BE2C (cell line): Measurements from ENCODE around the gene THYN1.
"Not testable (repeated sequence)": the region's sequence is repeated elsewhere in the genome, so short reads cannot be mapped to it uniquely, and the experiment has no call there.

Experiments used
- DNase-seq: peaks from one replicate; pipeline ENCODE4 v3.0.0-alpha.2; 2020
- H3K27me3 ChIP-seq: fragments of 250-450 bp; sonication (Bioruptor Pico); 2 replicates; pipeline ENCODE4 v1.5.1; 2020; ENCODE audit warnings: mild to moderate bottlenecking
- H3K36me3 ChIP-seq: fragments of 250-450 bp; sonication (Bioruptor Pico); 2 replicates; pipeline ENCODE4 v1.5.1; 2020; ENCODE audit warnings: mild to moderate bottlenecking
- H3K4me1 ChIP-seq: fragments of 250-450 bp; sonication (Bioruptor Pico); 2 replicates; pipeline ENCODE4 v1.5.1; 2020
- H3K4me3 ChIP-seq: 2 replicates; pipeline ENCODE4 v1.5.1; 2011; ENCODE audit warnings: low read depth, low read length
- H3K9me3 ChIP-seq: fragments of 250-450 bp; sonication (Bioruptor Pico); 2 replicates; pipeline ENCODE4 v1.5.1; 2020
- CTCF ChIP-seq: IDR thresholded peaks from 2 replicates; pipeline ENCODE4 v1.5.1; 2012; ENCODE audit warnings: mild to moderate bottlenecking, low read depth, low read length

Gene THYN1

GRCh38 chr11:134290646-134291045, 37.5 kb upstream of the THYN1 start:
- no peaks in the 10 kb centered on the region for H3K4me1 ChIP-seq
- H3K4me3 ChIP-seq = no peak overlapping the region
- H3K36me3 ChIP-seq = no peaks in the 10 kb centered on the region
- 0 out of 2 replicates have a peak, but pooled peaks cover 5% of the 10 kb centered on the region for H3K27me3 ChIP-seq
- TF ChIP-seq CTCF = no peak
- DNase-seq = no peak
- H3K9me3 ChIP-seq = no peaks in the 10 kb centered on the region

GRCh38 chr11:134289789-134290188, 36.6 kb upstream of the THYN1 start:
- no peak for TF ChIP-seq CTCF
- no peaks in the 10 kb centered on the region for H3K9me3 ChIP-seq
- H3K4me3 ChIP-seq = no peak overlapping the region
- no peaks in the 10 kb centered on the region for H3K4me1 ChIP-seq
- no peaks in the 10 kb centered on the region for H3K36me3 ChIP-seq
- no peak for DNase-seq
- 0 out of 2 replicates have a peak, but pooled peaks cover 3% of the 10 kb centered on the region for H3K27me3 ChIP-seq

GRCh38 chr11:134289167-134289566, 36.0 kb upstream of the THYN1 start:
- Histone ChIP-seq H3K4me3 (no peak overlapping the region), H3K36me3 (no peaks in the 10 kb centered on the region), H3K9me3 (no peaks in the 10 kb centered on the region), H3K4me1 (no peaks in the 10 kb centered on the region), H3K27me3 (no peaks in the 10 kb centered on the region)
- no peak for TF ChIP-seq CTCF
- DNase-seq = no peak

GRCh38 chr11:134288486-134288885, 35.3 kb upstream of the THYN1 start:
- no peak overlapping the region for H3K4me3 ChIP-seq
- no peak for DNase-seq
- H3K9me3 ChIP-seq = no peaks in the 10 kb centered on the region
- H3K4me1 ChIP-seq = no peaks in the 10 kb centered on the region
- H3K27me3 ChIP-seq = no peaks in the 10 kb centered on the region
- no peaks in the 10 kb centered on the region for H3K36me3 ChIP-seq
- no peak for TF ChIP-seq CTCF

- H3K4me3 ChIP-seq = no peak overlapping the region
- TF ChIP-seq CTCF = no peak
- H3K4me1 ChIP-seq = no peaks in the 10 kb centered on the region
- no peaks in the 10 kb centered on the region for H3K36me3 ChIP-seq
- H3K27me3 ChIP-seq = no peaks in the 10 kb centered on the region
- no peaks in the 10 kb centered on the region for H3K9me3 ChIP-seq
- no peak for DNase-seq
These were observed 34.4 kb upstream of the THYN1 start for GRCh38 chr11:134287561-134287960.

- not testable (repeated sequence) for H3K4me1 ChIP-seq, DNase-seq
These were observed 31.2 kb upstream of the THYN1 start for GRCh38 chr11:134284349-134284748.

GRCh38 chr11:134283461-134284230, 30.5 kb upstream of the THYN1 start:
- Histone ChIP-seq H3K36me3 (no peaks in the 10 kb centered on the region), H3K4me1 (no peaks in the 10 kb centered on the region), H3K27me3 (peaks cover 20% of the 10 kb centered on the region), H3K9me3 (no peaks in the 10 kb centered on the region), H3K4me3 (no peak overlapping the region)
- no peak for DNase-seq
- TF ChIP-seq CTCF = no peak

More at GRCh38 chr11:134284349-134284748, 31.2 kb upstream of the THYN1 start:
- peaks cover 16% of the 10 kb centered on the region for H3K27me3 ChIP-seq
- H3K9me3 ChIP-seq, H3K4me3 ChIP-seq, H3K36me3 ChIP-seq: not testable (repeated sequence)
